Ascending aorta (tissue), 2 donors: Measurements from ENCODE around the gene TMEM186. TPM values are rescaled to one million over a fixed set of nuclear protein-coding genes. Genes with fewer than 3 reads are reported as not detected.
"Not testable (repeated sequence)": the region's sequence is repeated elsewhere in the genome, so short reads cannot be mapped to it uniquely, and the experiment has no call there.

Experiments used
- DNase-seq, 2 donors: peaks; one replicate each; pipeline ENCODE4 v3.0.0-alpha.2; 2019; ENCODE audit warnings: low spot score in 2 of 2
- H3K27ac ChIP-seq, 2 donors: fragments of 200-600 bp; sonication (generic); one replicate each; pipeline ENCODE4 v1.5.1; 2016 to 2017; ENCODE audit warnings: mild to moderate bottlenecking in 1 of 2
- H3K27me3 ChIP-seq: fragments of 200-600 bp; sonication (generic); one replicate; pipeline ENCODE4 v1.5.1; 2017
- H3K36me3 ChIP-seq, 2 donors: fragments of 200-600 bp; sonication (generic); one replicate each; pipeline ENCODE4 v1.5.1; 2016
- H3K4me1 ChIP-seq, 2 donors: fragments of 200-600 bp; sonication (generic); one replicate each; pipeline ENCODE4 v1.5.1; 2016 to 2017; ENCODE audit warnings: mild to moderate bottlenecking in 1 of 2
- H3K4me3 ChIP-seq, 2 donors: fragments of 200-600 bp; sonication (generic); one replicate each; pipeline ENCODE4 v1.5.1; 2016 to 2017; ENCODE audit warnings: mild to moderate bottlenecking in 1 of 2
- H3K9me3 ChIP-seq, 2 donors: fragments of 200-600 bp; sonication (generic); one replicate each; pipeline ENCODE4 v1.5.1; 2016
- CTCF ChIP-seq, 3 experiments: fragments of 200-600 bp in 2 of 3; fragments of 450-650 bp in 1 of 3; sonication (generic) in 2 of 3; IDR thresholded peaks; one replicate each; pipeline ENCODE4 v1.5.1; 2016 to 2019; ENCODE audit warnings: antibody characterized with exemption in 3 of 3, mild to moderate bottlenecking in 1 of 3, moderate library complexity in 1 of 3
- intact Hi-C: fragments of 100-400 bp; cut with DNase I; formaldehyde crosslinking; loops from one replicate; pipeline ENCODE4 v1.15.1; 2023
- total RNA-seq: library from RNA; depleted of rRNA; stranded (reverse); fragments of >200 nt; gene quantifications from one replicate; pipeline ENCODE4 v1.1.0, GENCODE V29; 2016

The TMEM186 gene
- total RNA-seq, 1 donor from 2014 or later: 1.5 TPM

- intact Hi-C loops: loop anchor here (1.0 to 10.0 kb wide), 7 partner anchors 73 to 298 kb away; partner anchors contain the start of genes ABAT, CARHSP1, HAPSTR1 and LITAFD
- H3K27me3 ChIP-seq: no peaks in the 10 kb centered on the region
- peaks cover 4 to 5% of the 10 kb centered on the region in 2 donors for H3K36me3 ChIP-seq
- DNase-seq: no peak
- TF ChIP-seq CTCF (IDR thresholded peaks at IDR 0.05): no peak
- H3K4me3 ChIP-seq: peak overlapping the region; percentile 92 to 93
- H3K4me1 ChIP-seq: peaks cover 5 to 29% of the 10 kb centered on the region in 2 donors
- no peaks in the 10 kb centered on the region for H3K9me3 ChIP-seq
- peak overlapping the region; percentile 71 to 90 for H3K27ac ChIP-seq
Measured at GRCh38 chr16:8796469-8797363, 723 bp downstream of the TMEM186 start.

GRCh38 chr16:8795818-8796217 is 1.6 kb downstream of the TMEM186 start:
- Histone ChIP-seq H3K9me3 (no peaks in the 10 kb centered on the region), H3K36me3 (no peaks in the 10 kb centered on the region), H3K27me3 (no peaks in the 10 kb centered on the region), H3K4me3 (no peak overlapping the region), H3K4me1 (peaks cover 5 to 23% of the 10 kb centered on the region in 2 donors), H3K27ac (no peak overlapping the region)
- TF ChIP-seq CTCF (IDR thresholded peaks at IDR 0.05): no peak
- intact Hi-C loops: loop anchor here (2.0 to 10.0 kb wide), 6 partner anchors 86 to 299 kb away; partner anchors contain the start of genes ABAT, HAPSTR1, LITAFD and METTL22
- DNase-seq: no peak

- H3K4me3 ChIP-seq: no peak overlapping the region
- intact Hi-C loops: loop anchor here (5.0 to 10.0 kb wide), 3 partner anchors 87 to 300 kb away; partner anchors contain the start of genes HAPSTR1, LITAFD and USP7
- no peaks in the 10 kb centered on the region for H3K9me3 ChIP-seq
- H3K27ac ChIP-seq: no peak overlapping the region
- no peaks in the 10 kb centered on the region for H3K27me3 ChIP-seq
- no peaks in the 10 kb centered on the region for H3K36me3 ChIP-seq
- no peak for TF ChIP-seq CTCF (IDR thresholded peaks at IDR 0.05)
- no peak for DNase-seq
- peaks cover 5 to 22% of the 10 kb centered on the region in 2 donors for H3K4me1 ChIP-seq
Measured at GRCh38 chr16:8795091-8795490, 2.3 kb downstream of the TMEM186 start.

- no peaks in the 10 kb centered on the region for H3K9me3 ChIP-seq
- H3K27me3 ChIP-seq: no peaks in the 10 kb centered on the region
- H3K27ac ChIP-seq: no peak overlapping the region
- H3K4me3 ChIP-seq: no peak overlapping the region
- no peak for DNase-seq
- intact Hi-C loops: no loop called here
- no peaks in the 10 kb centered on the region for H3K4me1 ChIP-seq
- no peak for TF ChIP-seq CTCF (IDR thresholded peaks at IDR 0.05)
- no peaks in the 10 kb centered on the region for H3K36me3 ChIP-seq
Measured at GRCh38 chr16:8788578-8789172, 8.8 kb downstream of the TMEM186 start.

- H3K27ac ChIP-seq, H3K27me3 ChIP-seq, intact Hi-C loops, DNase-seq, H3K4me1 ChIP-seq, H3K36me3 ChIP-seq, H3K9me3 ChIP-seq, H3K4me3 ChIP-seq: not testable (repeated sequence)
Measured at GRCh38 chr16:8786316-8786715, 11.1 kb downstream of the TMEM186 start.

GRCh38 chr16:8785408-8785807 is 12.0 kb downstream of the TMEM186 start:
- intact Hi-C loops: no loop called here
- no peaks in the 10 kb centered on the region for H3K27me3 ChIP-seq
- no peaks in the 10 kb centered on the region for H3K4me1 ChIP-seq
- H3K9me3 ChIP-seq: no peaks in the 10 kb centered on the region
- DNase-seq: no peak
- H3K36me3 ChIP-seq: no peaks in the 10 kb centered on the region
- no peak for TF ChIP-seq CTCF (IDR thresholded peaks at IDR 0.05)
- no peak overlapping the region for H3K4me3 ChIP-seq
- no peak overlapping the region for H3K27ac ChIP-seq
